Pancreas (tissue), 10 donors: ENCODE results near the gene RAVER1. TPM values are rescaled to one million over a fixed set of nuclear protein-coding genes. Genes with fewer than 3 reads are reported as not detected.
"Not testable (repeated sequence)": the region's sequence is repeated elsewhere in the genome, so short reads cannot be mapped to it uniquely, and the experiment has no call there.

Source experiments
- ATAC-seq, 4 donors: fragments of 200-7000 bp; cut with Tn5 transposase; one replicate each; pipeline versions ENCODE4 v1.8.0 to v1.9.1; 2020; ENCODE audit warnings: mild to moderate bottlenecking in 4 of 4, moderate library complexity in 4 of 4
- DNase-seq, 6 donors: peaks; one replicate each; pipeline ENCODE4 v3.0.0-alpha.2; 2020
- FAIRE-seq: peaks from 2 replicates; lab custom pipeline; 2012; peaks lifted over from hg19 to GRCh38; lab: Jason Lieb, UNC
- H3K27ac ChIP-seq, 4 donors: fragments of 200-600 bp; sonication (generic); 1 replicate in 3 of 4; 2 replicates in 1 of 4; pipeline versions ENCODE4 v1.5.0 to v1.8.0; 2020
- H3K27me3 ChIP-seq, 4 donors: fragments of 200-600 bp; one replicate each; pipeline ENCODE4 v1.8.0; 2021
- H3K36me3 ChIP-seq, 3 donors: fragments of 200-600 bp; sonication (generic) in 1 of 3; one replicate each; pipeline versions ENCODE4 v1.5.0 to v1.8.0; 2020 to 2021
- H3K4me1 ChIP-seq, 3 donors: fragments of 200-600 bp; one replicate each; pipeline ENCODE4 v1.8.0; 2021
- H3K4me3 ChIP-seq, 4 donors: fragments of 200-600 bp; sonication (generic) in 2 of 4; one replicate each; pipeline versions ENCODE4 v1.5.0 to v1.8.0; 2020 to 2021
- H3K9me3 ChIP-seq, 4 donors: fragments of 200-600 bp; one replicate each; pipeline ENCODE4 v1.8.0; 2021
- CTCF ChIP-seq, 4 donors: fragments of 200-600 bp; sonication (generic) in 3 of 4; IDR thresholded peaks; one replicate each; pipeline versions ENCODE4 v1.5.0 to v1.8.0; 2021; ENCODE audit warnings: antibody characterized with exemption in 4 of 4
- WGBS, 2 donors: extraction: QIAGEN DNeasy Blood & Tissue Kit; methylation state at CpG; one replicate each; pipeline ENCODE4 v1.1.7; 2013; 5-methylcytosine and 5-hydroxymethylcytosine counted together
- intact Hi-C, 3 donors: fragments of 100-400 bp; cut with DNase I; formaldehyde crosslinking; loops; one replicate each; pipeline versions ENCODE4 v1.11.1 to v1.14.2; 2022
- polyA plus RNA-seq, 2 donors: library from polyadenylated mRNA; stranded (reverse); fragments of 200-250 nt; gene quantifications; one replicate each; pipeline ENCODE4 v1.2.3, GENCODE V29; 2013
- total RNA-seq, 6 donors: library from RNA; stranded (reverse); fragmentation: NEBNext Ultra II Directional in 4 of 6; extraction: Animal tissue kit (Norgen Biotek cat#: 25700) in 4 of 6; gene quantifications; one replicate each; pipeline versions ENCODE4 v1.2.1 to v1.2.4, GENCODE V29; 2021 to 2023
- donor health status: healthy with polysubstance abuse.
- donor health status: DM: no; HTN: no; CAD: no; lungs with moderate emphysema.
- donor health status: DM: no; HTN: no; CAD: no.
- donor health status: control.
- donor health status: control.
- donor health status: Bipolar disorder and iron deficiency.
- donor health status: DM: yes; HTN: yes; CAD: no.
- donor health status: DM: no; HTN: no; CAD: no.
- donor health status: DM: no; HTN: no; CAD: no.
- donor health status: DM: yes; HTN: yes; CAD: no.

The RAVER1 gene
- total and polyA plus RNA-seq, 8 donors = 6.0 to 17.3 (median 11.5) TPM

GRCh38 chr19:10344780-10345179, 11.5 kb upstream of the RAVER1 start:
- TF ChIP-seq CTCF (IDR thresholded peaks at IDR 0.05) = no peak

GRCh38 chr19:10343495-10343894, 10.2 kb upstream of the RAVER1 start:
- H3K36me3 ChIP-seq = no peaks in the 10 kb centered on the region
- TF ChIP-seq CTCF (IDR thresholded peaks at IDR 0.05) = no peak
- FAIRE-seq (no peak), DNase-seq (no peak), ATAC-seq (no peak)
- no peaks in the 10 kb centered on the region for H3K4me1 ChIP-seq
- no peak overlapping the region for H3K27ac ChIP-seq
- intact Hi-C loops = no loop called here
- no peaks in the 10 kb centered on the region for H3K27me3 ChIP-seq
- WGBS, 2 donors = 48 to 57% methylated on average over 2 of the region's 2 CpGs
- no peaks in the 10 kb centered on the region for H3K9me3 ChIP-seq
- no peak overlapping the region for H3K4me3 ChIP-seq

More at GRCh38 chr19:10344780-10345179, 11.5 kb upstream of the RAVER1 start:
- DNase-seq (no peak), FAIRE-seq (no peak), ATAC-seq (no peak)
- no peak overlapping the region for H3K4me3 ChIP-seq
- WGBS, 2 donors = 85 to 91% methylated on average over 10 of the region's 10 CpGs
- no peaks in the 10 kb centered on the region for H3K9me3 ChIP-seq
- intact Hi-C loops = no loop called here
- H3K36me3 ChIP-seq = no peaks in the 10 kb centered on the region
- no peaks in the 10 kb centered on the region for H3K4me1 ChIP-seq
- H3K27me3 ChIP-seq = no peaks in the 10 kb centered on the region
- no peak overlapping the region for H3K27ac ChIP-seq

GRCh38 chr19:10339977-10340376, 6.6 kb upstream of the RAVER1 start:
- intact Hi-C loops = no loop called here
- no peak overlapping the region for H3K4me3 ChIP-seq
- FAIRE-seq (no peak), ATAC-seq (no peak), DNase-seq (no peak)
- no peak for TF ChIP-seq CTCF (IDR thresholded peaks at IDR 0.05)
- H3K27ac ChIP-seq = no peak overlapping the region
- no peaks in the 10 kb centered on the region for H3K27me3 ChIP-seq
- 81 to 89% methylated on average over 5 of the region's 5 CpGs for WGBS, 2 donors
- H3K4me1 ChIP-seq = no peaks in the 10 kb centered on the region
- no peaks in the 10 kb centered on the region for H3K36me3 ChIP-seq
- no peaks in the 10 kb centered on the region for H3K9me3 ChIP-seq

GRCh38 chr19:10339380-10339960, 6.1 kb upstream of the RAVER1 start, which contains the start of gene ICAM3:
ICAM3 (minus strand) TSS chr19:10339624; CDS start chr19:10339614, 10 bp downstream.
- DNase-seq = no peak
- no peak for TF ChIP-seq CTCF (IDR thresholded peaks at IDR 0.05)
- no peak for FAIRE-seq
- Histone ChIP-seq H3K27me3 (no peaks in the 10 kb centered on the region), H3K36me3 (no peaks in the 10 kb centered on the region), H3K9me3 (no peaks in the 10 kb centered on the region), H3K4me1 (no peaks in the 10 kb centered on the region), H3K4me3 (no peak within 1 kb of the TSS), H3K27ac (no peak within 1 kb of the TSS)
- intact Hi-C loops = no loop called here
- ATAC-seq = no peak
- 61 to 70% methylated on average over 14 of the region's 14 CpGs for WGBS, 2 donors

GRCh38 chr19:10338940-10339339, 5.6 kb upstream of the RAVER1 start:
- Histone ChIP-seq H3K27me3 (no peaks in the 10 kb centered on the region), H3K9me3 (no peaks in the 10 kb centered on the region), H3K4me1 (no peaks in the 10 kb centered on the region), H3K27ac (no peak overlapping the region), H3K36me3 (no peaks in the 10 kb centered on the region), H3K4me3 (no peak overlapping the region)
- no peak for ATAC-seq
- no peak for DNase-seq
- 69 to 77% methylated on average over 6 of the region's 6 CpGs for WGBS, 2 donors
- intact Hi-C loops = no loop called here
- TF ChIP-seq CTCF (IDR thresholded peaks at IDR 0.05) = no peak
- FAIRE-seq = no peak

GRCh38 chr19:10336725-10337124, 3.4 kb upstream of the RAVER1 start:
- H3K9me3 ChIP-seq, FAIRE-seq, H3K4me1 ChIP-seq, ATAC-seq, H3K27ac ChIP-seq, intact Hi-C loops, H3K4me3 ChIP-seq, H3K36me3 ChIP-seq, H3K27me3 ChIP-seq, DNase-seq: not testable (repeated sequence)
- 90 to 98% methylated on average over 9 of the region's 9 CpGs for WGBS, 2 donors
